Measurements from ENCODE around the gene TMEM221. TPM values are rescaled to one million over a fixed set of nuclear protein-coding genes. Genes with fewer than 3 reads are reported as not detected.

The TMEM221 gene
- total RNA-seq, 5 donors from 2014 or later (not counting 1 experiment from before 2014, with no cell fraction given), result not detected

DNA sequence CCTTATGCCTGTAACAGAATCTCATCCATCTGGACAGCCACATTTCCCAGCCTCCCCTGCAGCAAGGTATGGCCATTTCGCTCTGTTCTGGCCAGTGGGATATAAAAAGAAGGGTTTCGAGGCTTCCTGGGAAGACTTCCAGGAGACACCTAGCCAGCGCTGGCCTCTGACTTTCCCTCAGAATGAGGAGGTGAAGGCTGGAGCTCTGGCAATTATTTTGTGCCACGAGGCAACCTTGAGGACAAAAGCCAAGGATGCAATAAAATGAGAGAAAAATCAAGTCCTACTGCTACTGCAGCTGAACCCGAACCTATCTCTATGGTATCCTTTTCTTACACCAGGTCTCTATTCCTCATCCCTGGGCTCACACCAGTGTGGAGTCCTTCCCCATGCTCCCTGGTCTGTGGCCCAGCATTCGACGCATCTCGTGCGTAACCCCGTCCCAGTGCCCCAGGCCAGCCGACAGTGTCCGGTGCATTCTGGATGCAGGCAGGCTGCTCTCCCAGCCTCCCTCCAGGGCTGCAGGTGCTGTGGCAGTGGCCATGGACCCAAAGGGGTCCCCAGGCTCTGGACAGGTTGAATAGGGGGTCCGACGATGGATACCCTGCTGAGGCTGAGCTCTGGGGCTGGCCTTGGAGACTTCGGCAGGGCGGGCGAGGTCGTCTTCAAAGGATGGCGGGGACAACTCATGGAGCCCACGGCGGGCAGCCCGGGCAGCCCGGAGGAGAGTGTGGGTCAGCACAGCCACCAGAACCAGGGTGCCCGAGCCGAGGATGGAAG is 12.2 kb downstream of the TMEM221 start:
- Histone ChIP-seq H3K4me1 (ENCODE audit: control insufficient read depth in 1 of 2, extremely low read depth in 1 of 2, insufficient read depth in 2 of 2, low read length in 2 of 2) (no peaks in the 10 kb centered on the region), H3K36me3 (ENCODE audit: control insufficient read depth in 2 of 2, extremely low read depth in 1 of 2, insufficient read depth in 1 of 2, low read length in 1 of 2) (peaks cover 0 to 4% of the 10 kb centered on the region in 2 donors), H3K4me3 (ENCODE audit: control insufficient read depth in 1 of 2, extremely low read depth in 1 of 2, low read length in 1 of 2) (no peak overlapping the region), H3K27ac (ENCODE audit: low read length) (no peak overlapping the region), H3K9me3 (no peaks in the 10 kb centered on the region), H3K27me3 (replicated peaks in 1 of 2; ENCODE audit: control insufficient read depth in 2 of 2, extremely low read depth in 1 of 2, insufficient read depth in 2 of 2, low read length in 1 of 2) (peaks cover 0 to 6% of the 10 kb centered on the region in 2 experiments)
- Mint-ChIP-seq H3K9me3 (no peaks in the 10 kb centered on the region), H3K27ac (no peak overlapping the region), H3K4me3 (no peak overlapping the region), H3K36me3 (peaks cover 3% of the 10 kb centered on the region), H3K4me1 (no peaks in the 10 kb centered on the region), H3K27me3 (no peaks in the 10 kb centered on the region)
- ChIA-PET CTCF (no interaction called here), POLR2A (no interaction called here)
- ATAC-seq (replicated peaks in 1 of 4) (no peak), DNase-seq (no peak)
- 95% methylated on average over 22 of the region's 25 CpGs for WGBS (ENCODE audit: insufficient coverage)

GRCh38 chr19:17435218-17435617 is 13.2 kb downstream of the TMEM221 start:
- DNase-seq, result no peak
- Mint-ChIP-seq H3K36me3 (peaks cover 3% of the 10 kb centered on the region), H3K27me3 (no peaks in the 10 kb centered on the region), H3K4me3 (no peak overlapping the region), H3K4me1 (no peaks in the 10 kb centered on the region), H3K9me3 (no peaks in the 10 kb centered on the region), H3K27ac (no peak overlapping the region)
- no peak overlapping the region for H3K4me3 ChIP-seq (ENCODE audit: control insufficient read depth in 1 of 2, extremely low read depth in 1 of 2, low read length in 1 of 2)
- no peak overlapping the region for H3K27ac ChIP-seq (ENCODE audit: low read length)
- CTCF ChIA-PET, result interaction anchor here in 1 of 2 donors (0.9 kb wide), 1 partner anchor 16 kb away, joined by 4 read pairs; the partner anchor contains the start of gene MVB12A
- ATAC-seq (replicated peaks in 1 of 4), result no peak
- no peaks in the 10 kb centered on the region for H3K9me3 ChIP-seq
- peaks cover 0 to 6% of the 10 kb centered on the region in 2 experiments for H3K27me3 ChIP-seq (replicated peaks in 1 of 2; ENCODE audit: control insufficient read depth in 2 of 2, extremely low read depth in 1 of 2, insufficient read depth in 2 of 2, low read length in 1 of 2)
- POLR2A ChIA-PET, result no interaction called here
- H3K36me3 ChIP-seq (ENCODE audit: control insufficient read depth in 2 of 2, extremely low read depth in 1 of 2, insufficient read depth in 1 of 2, low read length in 1 of 2), result peaks cover 0 to 4% of the 10 kb centered on the region in 2 donors
- WGBS (ENCODE audit: insufficient coverage), result 100% methylated on average over 3 of the region's 7 CpGs
- no peaks in the 10 kb centered on the region for H3K4me1 ChIP-seq (ENCODE audit: control insufficient read depth in 1 of 2, extremely low read depth in 1 of 2, insufficient read depth in 2 of 2, low read length in 2 of 2)

DNA sequence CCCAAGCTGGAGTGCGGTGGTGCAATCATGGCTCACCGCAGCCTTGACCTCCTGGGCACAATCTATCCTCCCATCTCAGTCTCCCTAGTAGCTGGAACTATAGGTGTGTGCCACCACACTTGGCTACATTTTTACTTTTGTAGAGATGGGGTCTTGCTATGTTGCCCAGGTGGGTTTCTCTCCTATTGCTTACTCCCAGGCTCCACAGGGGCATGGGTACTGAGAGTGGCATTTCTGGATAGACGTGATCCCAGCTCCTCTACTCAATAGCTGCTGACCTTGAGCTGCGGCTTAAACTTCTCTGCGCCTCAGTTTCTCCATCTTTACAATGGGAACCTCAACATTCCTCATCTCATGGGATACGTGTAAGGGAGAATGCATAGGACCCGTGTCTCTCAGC is 17.1 kb downstream of the TMEM221 start:
- Mint-ChIP-seq H3K36me3 (peaks cover 3% of the 10 kb centered on the region), H3K4me1 (no peaks in the 10 kb centered on the region), H3K27me3 (no peaks in the 10 kb centered on the region), H3K9me3 (no peaks in the 10 kb centered on the region), H3K27ac (no peak overlapping the region), H3K4me3 (no peak overlapping the region)
- ChIA-PET POLR2A (no interaction called here), CTCF (no interaction called here)
- ATAC-seq (replicated peaks in 1 of 4) (no peak), DNase-seq (no peak)
- Histone ChIP-seq H3K9me3 (no peaks in the 10 kb centered on the region), H3K4me3 (ENCODE audit: control insufficient read depth in 1 of 2, extremely low read depth in 1 of 2, low read length in 1 of 2) (no peak overlapping the region), H3K27ac (ENCODE audit: low read length) (no peak overlapping the region), H3K36me3 (ENCODE audit: control insufficient read depth in 2 of 2, extremely low read depth in 1 of 2, insufficient read depth in 1 of 2, low read length in 1 of 2) (peaks cover 0 to 2% of the 10 kb centered on the region in 2 donors), H3K27me3 (replicated peaks in 1 of 2; ENCODE audit: control insufficient read depth in 2 of 2, extremely low read depth in 1 of 2, insufficient read depth in 2 of 2, low read length in 1 of 2) (no peaks in the 10 kb centered on the region), H3K4me1 (ENCODE audit: control insufficient read depth in 1 of 2, extremely low read depth in 1 of 2, insufficient read depth in 2 of 2, low read length in 2 of 2) (no peaks in the 10 kb centered on the region)
- WGBS (ENCODE audit: insufficient coverage), result 40% methylated on average over 1 of the region's 7 CpGs

- no peak overlapping the region for H3K27ac Mint-ChIP-seq
- no peak overlapping the region for H3K27ac ChIP-seq (ENCODE audit: low read length)
- H3K27me3 Mint-ChIP-seq, result no peaks in the 10 kb centered on the region
- H3K9me3 ChIP-seq, result no peaks in the 10 kb centered on the region
- POLR2A ChIA-PET, result no interaction called here
- CTCF ChIA-PET, result interaction anchor here (0.7 to 0.9 kb wide), 3 partner anchors 9 to 293 kb away, joined by 3 to 5 read pairs (median 4); partner anchors contain the start of gene MVB12A (in 1 of the 2)
- ATAC-seq (replicated peaks in 1 of 4) (no peak), DNase-seq (no peak)
- no peaks in the 10 kb centered on the region for H3K36me3 Mint-ChIP-seq
- peaks cover 0 to 3% of the 10 kb centered on the region in 2 experiments for H3K4me1 ChIP-seq (ENCODE audit: control insufficient read depth in 1 of 2, extremely low read depth in 1 of 2, insufficient read depth in 2 of 2, low read length in 2 of 2)
- no peaks in the 10 kb centered on the region for H3K36me3 ChIP-seq (ENCODE audit: control insufficient read depth in 2 of 2, extremely low read depth in 1 of 2, insufficient read depth in 1 of 2, low read length in 1 of 2)
- peaks cover 0 to 1% (median 1%) of the 10 kb centered on the region in 3 donors for H3K4me1 Mint-ChIP-seq
- H3K4me3 ChIP-seq (ENCODE audit: control insufficient read depth in 1 of 2, extremely low read depth in 1 of 2, low read length in 1 of 2), result no peak overlapping the region
- no peaks in the 10 kb centered on the region for H3K9me3 Mint-ChIP-seq
- H3K27me3 ChIP-seq (replicated peaks in 1 of 2; ENCODE audit: control insufficient read depth in 2 of 2, extremely low read depth in 1 of 2, insufficient read depth in 2 of 2, low read length in 1 of 2), result no peaks in the 10 kb centered on the region
- H3K4me3 Mint-ChIP-seq, result no peak overlapping the region
- 96% methylated on average over 17 of the region's 17 CpGs for WGBS (ENCODE audit: insufficient coverage)
Measured at GRCh38 chr19:17429641-17430113, 18.8 kb downstream of the TMEM221 start.

DNA sequence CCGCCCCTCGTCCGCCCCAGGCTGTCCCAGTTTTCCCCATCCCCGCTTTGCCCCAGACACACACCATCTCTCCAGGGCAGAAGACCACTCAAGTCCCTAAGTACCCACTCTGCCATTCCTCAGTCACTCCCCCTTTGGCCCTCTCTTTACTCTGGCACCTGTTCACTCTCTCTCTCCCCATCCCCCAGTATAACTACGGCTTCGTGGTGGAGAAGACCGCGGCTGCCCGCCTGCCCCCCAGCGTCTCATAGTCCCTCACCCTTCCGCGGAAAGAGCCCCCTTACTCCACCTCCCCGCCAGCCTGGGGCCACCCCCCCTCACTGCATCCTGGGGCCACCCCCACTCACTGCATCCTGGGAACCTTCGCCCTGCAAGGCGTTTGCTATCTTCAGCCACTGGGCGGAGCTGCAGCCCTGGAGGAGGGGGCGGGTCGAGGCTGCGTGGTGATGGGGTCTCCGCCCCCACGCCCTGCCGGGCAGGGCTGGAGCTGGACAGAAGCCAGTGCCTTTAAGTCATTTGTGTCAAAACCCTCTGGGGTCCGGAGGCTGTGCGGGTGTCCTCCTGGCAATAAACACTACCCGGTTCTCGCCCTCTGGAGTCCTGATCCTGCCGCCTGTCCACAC is 23.6 kb downstream of the TMEM221 start:
- peak in 3 of 35 experiments; percentile 22 to 32 (median 31) for DNase-seq
- H3K4me3 Mint-ChIP-seq, result no peak overlapping the region
- H3K27ac Mint-ChIP-seq, result no peak overlapping the region

GRCh38 chr19:17423429-17424208 is 24.8 kb downstream of the TMEM221 start:
- ATAC-seq (replicated peaks in 1 of 4) (no peak), DNase-seq (no peak)
- H3K9me3 Mint-ChIP-seq, result no peaks in the 10 kb centered on the region
- Histone ChIP-seq H3K36me3 (ENCODE audit: control insufficient read depth in 2 of 2, extremely low read depth in 1 of 2, insufficient read depth in 1 of 2, low read length in 1 of 2) (peaks cover 0 to 3% of the 10 kb centered on the region in 2 donors), H3K9me3 (no peaks in the 10 kb centered on the region), H3K4me3 (ENCODE audit: control insufficient read depth in 1 of 2, extremely low read depth in 1 of 2, low read length in 1 of 2) (no peak overlapping the region), H3K27ac (ENCODE audit: low read length) (no peak overlapping the region), H3K4me1 (ENCODE audit: control insufficient read depth in 1 of 2, extremely low read depth in 1 of 2, insufficient read depth in 2 of 2, low read length in 2 of 2) (peaks cover 7 to 24% of the 10 kb centered on the region in 2 experiments), H3K27me3 (replicated peaks in 1 of 2; ENCODE audit: control insufficient read depth in 2 of 2, extremely low read depth in 1 of 2, insufficient read depth in 2 of 2, low read length in 1 of 2) (no peaks in the 10 kb centered on the region)
- no peak overlapping the region for H3K27ac Mint-ChIP-seq
- no peak overlapping the region for H3K4me3 Mint-ChIP-seq
- CTCF ChIA-PET, result no interaction called here
- H3K4me1 Mint-ChIP-seq, result peaks cover 15 to 20% (median 18%) of the 10 kb centered on the region in 3 donors
- peaks cover 4% of the 10 kb centered on the region for H3K36me3 Mint-ChIP-seq
- POLR2A ChIA-PET, result interaction anchor here in 1 of 2 donors (0.6 kb wide), 1 partner anchor 26 kb away, joined by 4 read pairs; no protein-coding TSS in a partner anchor
- 92% methylated on average over 6 of the region's 20 CpGs for WGBS (ENCODE audit: insufficient coverage)
- H3K27me3 Mint-ChIP-seq, result no peaks in the 10 kb centered on the region

More for the DNA sequence above, 23.6 kb downstream of the TMEM221 start:
- no peaks in the 10 kb centered on the region for H3K27me3 ChIP-seq (replicated peaks in 1 of 2; ENCODE audit: control insufficient read depth in 2 of 2, extremely low read depth in 1 of 2, insufficient read depth in 2 of 2, low read length in 1 of 2)
- POLR2A ChIA-PET, result interaction anchor here in 1 of 2 donors (0.6 kb wide), 1 partner anchor 349 kb away, joined by 5 read pairs; no protein-coding TSS in a partner anchor
- no peaks in the 10 kb centered on the region for H3K9me3 ChIP-seq
- Mint-ChIP-seq H3K4me1 (peaks cover 6 to 13% (median 8%) of the 10 kb centered on the region in 3 donors), H3K27me3 (no peaks in the 10 kb centered on the region), H3K36me3 (peaks cover 4% of the 10 kb centered on the region), H3K9me3 (no peaks in the 10 kb centered on the region)
- H3K36me3 ChIP-seq (ENCODE audit: control insufficient read depth in 2 of 2, extremely low read depth in 1 of 2, insufficient read depth in 1 of 2, low read length in 1 of 2), result peaks cover 0 to 3% of the 10 kb centered on the region in 2 donors
- peaks cover 3 to 16% of the 10 kb centered on the region in 2 experiments for H3K4me1 ChIP-seq (ENCODE audit: control insufficient read depth in 1 of 2, extremely low read depth in 1 of 2, insufficient read depth in 2 of 2, low read length in 2 of 2)
- peak; percentile 39 to 63 (median 52) for ATAC-seq (replicated peaks in 1 of 4)
- no peak overlapping the region for H3K4me3 ChIP-seq (ENCODE audit: control insufficient read depth in 1 of 2, extremely low read depth in 1 of 2, low read length in 1 of 2)
- no peak overlapping the region for H3K27ac ChIP-seq (ENCODE audit: low read length)
- WGBS (ENCODE audit: insufficient coverage), result 45% methylated on average over 15 of the region's 27 CpGs
- CTCF ChIA-PET, result no interaction called here

All from T-cell (primary cell).